ENCODE results near the gene HABP4. TPM values are rescaled to one million over a fixed set of nuclear protein-coding genes. Genes with fewer than 3 reads are reported as not detected.

Gene HABP4
- total RNA-seq, 4 donors from 2014 or later: 18.4 to 24.1 (median 20.8) TPM

DNA sequence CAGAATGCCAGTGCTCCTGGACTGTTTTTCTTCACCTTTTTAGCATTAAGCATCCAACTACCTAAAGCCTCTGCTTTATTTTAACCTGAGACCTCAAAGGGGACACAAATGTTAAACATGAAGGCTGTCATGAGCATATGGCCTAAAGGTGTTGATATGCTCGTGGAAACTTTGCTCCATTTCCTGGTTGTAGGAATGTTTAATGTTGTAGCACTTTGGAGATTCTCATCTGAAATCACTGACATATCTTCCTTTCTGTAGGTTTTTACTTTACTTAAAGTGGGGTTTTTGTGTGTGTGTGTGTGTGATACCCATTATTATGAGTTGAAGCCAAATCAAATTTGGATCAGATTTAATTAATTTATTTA lies 37.0 kb downstream of the HABP4 start:
- peaks cover 11 to 18% of the 10 kb centered on the region in 2 donors for H3K36me3 ChIP-seq

GRCh38 chr9:96487949-96488348 lies 38.0 kb downstream of the HABP4 start:
- H3K27ac ChIP-seq: peak overlapping the region; percentile 56 to 89 (median 88)
- H3K36me3 ChIP-seq: peaks cover 11 to 18% of the 10 kb centered on the region in 2 donors
- no peak overlapping the region for H3K4me3 ChIP-seq (replicated peaks in 1 of 3)
- no peaks in the 10 kb centered on the region for H3K9me3 ChIP-seq
- 81 to 85% methylated on average over 10 of the region's 10 CpGs for WGBS, 2 donors
- intact Hi-C loops (cut with DNase I): no loop called here
- H3K4me1 ChIP-seq: peaks cover 14 to 44% of the 10 kb centered on the region in 2 donors
- peak; percentile 16 to 22 for DNase-seq
- TF ChIP-seq, protein P1, sequence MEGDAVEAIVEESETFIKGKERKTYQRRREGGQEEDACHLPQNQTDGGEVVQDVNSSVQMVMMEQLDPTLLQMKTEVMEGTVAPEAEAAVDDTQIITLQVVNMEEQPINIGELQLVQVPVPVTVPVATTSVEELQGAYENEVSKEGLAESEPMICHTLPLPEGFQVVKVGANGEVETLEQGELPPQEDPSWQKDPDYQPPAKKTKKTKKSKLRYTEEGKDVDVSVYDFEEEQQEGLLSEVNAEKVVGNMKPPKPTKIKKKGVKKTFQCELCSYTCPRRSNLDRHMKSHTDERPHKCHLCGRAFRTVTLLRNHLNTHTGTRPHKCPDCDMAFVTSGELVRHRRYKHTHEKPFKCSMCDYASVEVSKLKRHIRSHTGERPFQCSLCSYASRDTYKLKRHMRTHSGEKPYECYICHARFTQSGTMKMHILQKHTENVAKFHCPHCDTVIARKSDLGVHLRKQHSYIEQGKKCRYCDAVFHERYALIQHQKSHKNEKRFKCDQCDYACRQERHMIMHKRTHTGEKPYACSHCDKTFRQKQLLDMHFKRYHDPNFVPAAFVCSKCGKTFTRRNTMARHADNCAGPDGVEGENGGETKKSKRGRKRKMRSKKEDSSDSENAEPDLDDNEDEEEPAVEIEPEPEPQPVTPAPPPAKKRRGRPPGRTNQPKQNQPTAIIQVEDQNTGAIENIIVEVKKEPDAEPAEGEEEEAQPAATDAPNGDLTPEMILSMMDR (IDR thresholded peaks at IDR 0.05): no peak
- TF ChIP-seq POLR2A (IDR thresholded peaks at IDR 0.05): no peak
- no peaks in the 10 kb centered on the region for H3K27me3 ChIP-seq

More for the DNA sequence above, 37.0 kb downstream of the HABP4 start:
- Histone ChIP-seq H3K9me3 (no peaks in the 10 kb centered on the region), H3K27ac (peak overlapping the region; percentile 56 to 89 (median 88)), H3K4me3 (replicated peaks in 1 of 3) (no peak overlapping the region), H3K4me1 (peaks cover 14 to 42% of the 10 kb centered on the region in 2 donors), H3K27me3 (no peaks in the 10 kb centered on the region)
- no peak for TF ChIP-seq POLR2A (IDR thresholded peaks at IDR 0.05)
- TF ChIP-seq, protein P1 (IDR thresholded peaks at IDR 0.05): no peak
- DNase-seq: no peak
- intact Hi-C loops (cut with DNase I): no loop called here
- WGBS, 2 donors: 27 to 36% methylated on average over 1 of the region's 1 CpG

DNA sequence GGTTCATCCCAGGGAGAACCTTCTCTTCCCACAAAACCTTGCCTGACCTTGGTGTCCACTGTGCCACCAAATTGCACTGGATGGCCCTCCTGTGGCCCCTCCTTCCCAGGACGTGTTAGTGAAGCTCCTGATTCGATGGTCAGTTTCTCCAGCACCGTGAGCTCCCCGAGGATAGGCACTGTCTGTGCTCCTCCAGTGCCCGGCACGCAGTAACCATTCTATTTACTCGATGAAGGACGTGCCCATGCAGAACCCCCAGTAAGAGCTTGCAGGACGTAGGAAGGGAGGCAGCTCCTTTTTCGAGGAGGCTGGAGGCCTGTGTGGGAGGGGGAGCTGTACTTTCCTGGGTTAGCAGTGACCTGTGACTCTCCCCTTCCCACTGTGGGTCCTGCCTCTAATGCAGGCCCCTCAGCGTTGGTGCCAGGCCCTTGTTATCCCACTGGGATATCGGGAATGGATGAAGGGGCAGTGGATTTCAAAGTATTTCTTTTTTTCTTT lies 39.6 kb downstream of the HABP4 start:
- Histone ChIP-seq H3K36me3 (peaks cover 11 to 18% of the 10 kb centered on the region in 2 donors), H3K27ac (no peak overlapping the region), H3K27me3 (no peaks in the 10 kb centered on the region), H3K4me1 (peaks cover 14 to 44% of the 10 kb centered on the region in 2 donors), H3K9me3 (no peaks in the 10 kb centered on the region), H3K4me3 (replicated peaks in 1 of 3) (no peak overlapping the region)
- TF ChIP-seq POLR2A (IDR thresholded peaks at IDR 0.05): no peak
- DNase-seq: no peak
- intact Hi-C loops (cut with DNase I): no loop called here
- WGBS, 2 donors: 94 to 95% methylated on average over 12 of the region's 12 CpGs

- H3K4me1 ChIP-seq: peaks cover 14 to 40% of the 10 kb centered on the region in 2 donors
- no peak for DNase-seq
- peaks cover 11 to 18% of the 10 kb centered on the region in 2 donors for H3K36me3 ChIP-seq
- H3K27me3 ChIP-seq: no peaks in the 10 kb centered on the region
- WGBS, 2 donors: 93% methylated on average over 10 of the region's 10 CpGs
- no peak overlapping the region for H3K4me3 ChIP-seq (replicated peaks in 1 of 3)
- no peaks in the 10 kb centered on the region for H3K9me3 ChIP-seq
- intact Hi-C loops (cut with DNase I): no loop called here
- TF ChIP-seq POLR2A (IDR thresholded peaks at IDR 0.05): no peak
- TF ChIP-seq, protein P1 (IDR thresholded peaks at IDR 0.05): no peak
- peak overlapping the region in 1 of 3 donors; percentile 37 for H3K27ac ChIP-seq
Observed at GRCh38 chr9:96490534-96491078, 40.6 kb downstream of the HABP4 start.

GRCh38 chr9:96491079-96491879 lies 41.3 kb downstream of the HABP4 start:
- no peaks in the 10 kb centered on the region for H3K27me3 ChIP-seq
- intact Hi-C loops (cut with DNase I): no loop called here
- peaks cover 10 to 33% of the 10 kb centered on the region in 2 donors for H3K4me1 ChIP-seq
- H3K4me3 ChIP-seq (replicated peaks in 1 of 3): no peak overlapping the region
- no peaks in the 10 kb centered on the region for H3K9me3 ChIP-seq
- no peak for TF ChIP-seq POLR2A (IDR thresholded peaks at IDR 0.05)
- TF ChIP-seq, protein P1 (IDR thresholded peaks at IDR 0.05): no peak
- no peak for DNase-seq
- peaks cover 11 to 18% of the 10 kb centered on the region in 2 donors for H3K36me3 ChIP-seq
- 71 to 73% methylated on average over 10 of the region's 10 CpGs for WGBS, 2 donors
- H3K27ac ChIP-seq: peak overlapping the region in 1 of 3 donors; percentile 37
